AG09319 (cell line): Measurements from ENCODE around the gene PIP4K2A.

ENCODE experiments used
- DNase-seq: peaks from one replicate; pipeline ENCODE4 v3.0.0-alpha.2; 2010; ENCODE audit warnings: low read depth; ENCODE audit errors: extremely low read depth
- TF ChIP-seq, protein P1 (sequence below): IDR thresholded peaks from 2 replicates; pipeline ENCODE4 v1.5.1; 2011; ENCODE audit warnings: low read depth, mild to moderate bottlenecking, inconsistent platforms, low read length, moderate library complexity

PIP4K2A gene

DNA sequence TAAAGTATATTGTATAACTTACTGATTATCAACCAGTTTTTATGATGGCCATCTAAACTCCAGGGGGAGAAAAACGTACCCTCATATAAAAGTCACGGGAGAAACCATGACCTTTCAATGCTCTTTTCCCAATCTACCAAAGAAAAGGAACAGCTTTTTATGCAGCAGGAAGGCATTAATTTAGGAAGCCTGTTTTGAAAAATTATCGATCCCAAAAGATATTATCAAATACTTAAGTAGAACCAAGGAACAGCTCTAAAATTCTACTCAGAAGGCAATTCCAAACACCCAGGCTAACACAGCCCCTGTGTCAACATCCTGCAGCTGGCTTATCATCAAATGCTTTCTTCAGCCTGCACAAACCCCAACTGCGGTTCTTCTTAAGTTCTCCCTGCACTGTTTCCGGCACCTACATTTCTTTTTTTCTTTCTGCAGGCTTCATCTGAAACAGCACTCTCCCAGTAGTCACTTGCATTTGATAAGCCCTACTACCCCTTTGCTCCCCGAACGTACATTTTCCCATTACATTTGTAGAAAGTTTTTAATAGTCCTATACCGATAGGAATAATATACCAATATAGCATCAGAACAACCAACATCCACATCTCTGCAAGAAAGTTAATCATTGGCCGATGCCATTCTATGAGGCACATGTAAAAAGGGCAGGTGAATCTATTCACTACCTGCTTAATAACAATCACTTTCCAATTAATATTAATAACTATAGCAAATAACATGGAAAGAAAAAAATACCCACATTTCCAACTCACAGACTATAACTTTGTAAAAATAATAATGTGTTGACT, 47.9 kb downstream of the PIP4K2A start:
- no peak for DNase-seq
- TF ChIP-seq, protein P1, sequence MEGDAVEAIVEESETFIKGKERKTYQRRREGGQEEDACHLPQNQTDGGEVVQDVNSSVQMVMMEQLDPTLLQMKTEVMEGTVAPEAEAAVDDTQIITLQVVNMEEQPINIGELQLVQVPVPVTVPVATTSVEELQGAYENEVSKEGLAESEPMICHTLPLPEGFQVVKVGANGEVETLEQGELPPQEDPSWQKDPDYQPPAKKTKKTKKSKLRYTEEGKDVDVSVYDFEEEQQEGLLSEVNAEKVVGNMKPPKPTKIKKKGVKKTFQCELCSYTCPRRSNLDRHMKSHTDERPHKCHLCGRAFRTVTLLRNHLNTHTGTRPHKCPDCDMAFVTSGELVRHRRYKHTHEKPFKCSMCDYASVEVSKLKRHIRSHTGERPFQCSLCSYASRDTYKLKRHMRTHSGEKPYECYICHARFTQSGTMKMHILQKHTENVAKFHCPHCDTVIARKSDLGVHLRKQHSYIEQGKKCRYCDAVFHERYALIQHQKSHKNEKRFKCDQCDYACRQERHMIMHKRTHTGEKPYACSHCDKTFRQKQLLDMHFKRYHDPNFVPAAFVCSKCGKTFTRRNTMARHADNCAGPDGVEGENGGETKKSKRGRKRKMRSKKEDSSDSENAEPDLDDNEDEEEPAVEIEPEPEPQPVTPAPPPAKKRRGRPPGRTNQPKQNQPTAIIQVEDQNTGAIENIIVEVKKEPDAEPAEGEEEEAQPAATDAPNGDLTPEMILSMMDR = no peak

DNA sequence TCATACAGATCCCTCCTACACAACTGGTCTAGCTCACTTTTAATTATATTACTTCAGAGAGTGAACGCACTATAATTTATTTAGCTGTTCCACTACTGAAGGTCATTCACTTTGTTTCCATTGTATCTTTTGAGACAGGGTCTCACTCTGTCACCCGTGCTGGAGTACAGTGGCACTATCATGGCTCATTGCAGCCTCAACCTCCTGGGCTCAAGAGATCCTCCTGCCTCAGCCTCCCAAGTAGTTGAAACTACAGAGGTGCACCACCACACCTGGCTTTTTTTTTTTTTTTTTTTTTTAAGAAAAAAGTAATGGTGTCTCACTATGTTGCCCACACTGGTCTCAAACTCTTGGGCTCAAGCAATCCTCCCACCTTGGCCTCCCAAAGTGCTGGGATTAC, 49.0 kb downstream of the PIP4K2A start:
- no peak for DNase-seq
- TF ChIP-seq, protein P1 = no peak

DNA sequence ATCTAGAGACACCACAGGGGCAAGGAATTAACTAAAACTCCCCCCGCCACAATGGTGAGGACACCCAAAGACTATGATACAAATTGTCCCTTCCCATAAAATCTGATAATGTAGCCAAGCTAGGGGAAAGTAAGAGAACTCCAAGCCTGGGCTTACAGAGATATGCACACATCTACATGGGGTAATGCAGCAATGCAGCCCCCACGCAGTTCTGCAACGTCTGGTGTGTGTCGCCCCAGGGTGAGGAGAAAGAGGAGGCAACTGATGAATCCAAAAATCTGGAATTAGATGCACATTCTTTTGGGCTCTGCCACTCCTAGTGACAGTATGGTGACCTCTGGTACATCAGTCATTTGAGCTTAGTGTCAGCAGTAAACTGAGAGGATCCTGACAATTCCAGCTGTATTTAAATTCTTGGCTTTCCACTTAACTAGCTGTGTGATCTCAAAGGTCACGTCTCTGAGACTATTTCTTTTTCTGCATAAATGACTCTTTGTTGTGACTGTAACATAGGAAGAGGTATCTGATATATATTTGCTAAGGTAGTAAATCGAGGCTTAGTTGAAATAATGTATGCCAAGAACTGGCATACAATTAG, 51.5 kb downstream of the PIP4K2A start:
- TF ChIP-seq, protein P1 = no peak
- no peak for DNase-seq

DNA sequence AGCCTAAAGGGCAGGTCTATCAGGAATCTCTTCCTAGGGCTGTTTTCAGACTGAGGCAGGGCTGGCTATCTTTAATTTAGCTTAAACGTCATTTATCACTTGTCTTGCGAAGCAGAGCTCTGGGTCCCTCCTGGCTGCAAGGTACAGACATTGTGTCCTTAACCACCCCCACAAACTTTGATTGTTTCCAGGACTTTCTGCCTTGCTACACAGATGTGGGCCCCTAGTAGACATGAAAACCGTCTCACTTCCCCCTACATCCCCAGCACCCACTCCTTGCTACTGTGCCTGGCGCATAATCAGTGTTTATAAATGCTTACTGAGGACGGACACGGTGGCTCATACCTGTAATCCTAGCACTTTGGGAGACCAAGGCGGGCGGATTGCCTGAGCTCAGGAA, 54.5 kb downstream of the PIP4K2A start:
- TF ChIP-seq, protein P1 = no peak

DNA sequence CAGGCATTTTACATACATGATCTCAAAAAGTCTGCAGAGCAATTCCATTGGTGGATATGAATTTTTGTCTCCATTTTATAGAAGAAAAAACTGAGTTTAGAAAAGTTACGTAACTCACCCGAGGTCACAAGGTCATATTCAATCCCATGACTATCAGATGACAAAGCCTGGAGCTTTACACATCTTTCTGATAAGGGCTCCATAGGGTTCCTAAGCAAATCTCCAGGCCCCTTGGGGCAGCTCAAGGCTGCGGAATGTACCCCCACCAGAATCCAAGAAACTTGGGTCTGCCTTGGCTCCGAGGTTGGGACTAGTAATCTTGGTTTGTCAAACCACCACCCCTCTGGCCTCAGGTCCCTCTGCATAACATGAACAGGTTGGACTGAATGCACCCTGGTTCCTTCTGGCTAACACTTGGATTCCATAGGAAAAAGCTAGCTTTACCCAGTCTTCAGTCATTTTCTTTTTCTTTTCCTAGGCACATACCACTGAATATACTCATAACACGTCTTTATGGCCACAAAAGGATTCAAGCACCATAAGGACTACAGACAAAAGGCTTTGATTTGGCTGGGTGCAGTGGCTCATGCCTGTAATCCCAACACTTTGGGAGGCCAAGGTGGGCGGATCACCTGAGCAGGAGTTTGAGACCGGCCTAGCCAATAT, 55.5 kb downstream of the PIP4K2A start:
- TF ChIP-seq, protein P1 = no peak
- DNase-seq = no peak

More for the DNA sequence above, 54.5 kb downstream of the PIP4K2A start:
- DNase-seq = no peak

DNA sequence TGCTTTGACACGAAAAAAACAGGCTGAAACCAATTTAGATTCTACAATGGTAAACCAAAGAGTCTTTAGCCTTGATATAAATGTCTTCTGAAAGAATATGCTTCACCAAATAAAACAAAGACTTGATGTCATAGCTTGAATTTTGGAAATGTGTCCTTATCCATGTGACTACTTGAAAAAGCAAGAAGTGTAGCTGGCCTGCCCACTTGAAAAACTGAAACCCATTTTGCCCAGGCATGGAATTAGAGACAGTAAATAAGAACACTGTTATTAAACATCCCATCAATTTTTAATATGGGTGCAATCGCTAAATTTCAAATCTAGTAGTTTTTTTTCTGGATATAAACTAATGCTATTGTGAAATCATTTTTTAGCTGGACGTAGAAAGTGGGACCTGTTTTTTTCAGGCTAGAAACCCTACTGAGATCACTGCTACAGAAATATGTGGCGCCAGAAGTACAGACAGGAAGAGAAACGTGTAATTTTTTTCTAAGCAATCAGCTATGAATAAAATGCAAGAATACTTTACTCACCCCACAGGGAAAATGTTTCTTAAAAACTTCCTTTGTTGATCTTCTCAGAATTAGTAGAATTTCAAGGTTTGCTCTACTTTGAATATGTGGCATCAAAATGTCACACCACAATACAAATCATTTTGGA, 56.7 kb downstream of the PIP4K2A start:
- no peak for DNase-seq
- TF ChIP-seq, protein P1 = no peak
